K562 (cell line): ENCODE measurements around the gene CDC42EP1. TPM values are rescaled to one million over a fixed set of nuclear protein-coding genes. Genes with fewer than 3 reads are reported as not detected.

Source experiments
- BCL6 ChIP-seq: fragments of 250-450 bp; sonication (Bioruptor Pico); IDR thresholded peaks from 2 replicates; pipeline ENCODE4 v1.4.0; 2020
- BCOR ChIP-seq: fragments of 450-650 bp; IDR thresholded peaks from 2 replicates; pipeline ENCODE4 v1.6.1; 2016
- NCOA2 ChIP-seq, 2 experiments: fragments of 450-650 bp; IDR thresholded peaks; 2 replicates each; pipeline ENCODE4 v1.6.1; 2018; ENCODE audit warnings: mild to moderate bottlenecking in 2 of 2, moderate library complexity in 1 of 2; ENCODE audit not compliant: partially characterized antibody in 2 of 2
- PHTF2 ChIP-seq: fragments of 250-450 bp; sonication (Bioruptor Pico); IDR thresholded peaks from 2 replicates; pipeline ENCODE4 v1.5.0; 2021; ENCODE audit warnings: mild to moderate bottlenecking
- PTBP1 ChIP-seq: fragments of 200-400 bp; formaldehyde crosslinking; IDR thresholded peaks from 2 replicates; pipeline ENCODE4 v1.6.1; 2017; ENCODE audit warnings: low read depth, low read length
- RREB1 ChIP-seq: fragments of 250-450 bp; sonication (Bioruptor Pico); IDR thresholded peaks from 2 replicates; pipeline ENCODE4 v1.4.0; 2020
- SETDB1 ChIP-seq: IDR thresholded peaks from one replicate; pipeline ENCODE4 v1.6.1; 2012; ENCODE audit warnings: low read length, control low read depth, inconsistent platforms
- SP2 ChIP-seq: IDR thresholded peaks from 2 replicates; pipeline ENCODE4 v1.6.1; 2011; ENCODE audit warnings: mild to moderate bottlenecking, low read depth, low read length, moderate library complexity; ENCODE audit not compliant: poor library complexity, severe bottlenecking; ENCODE audit errors: extremely low read depth
- ZBTB40 ChIP-seq, 2 experiments: fragments of 450-650 bp in 1 of 2; sonication (generic) in 1 of 2; formaldehyde crosslinking in 1 of 2; IDR thresholded peaks; 2 replicates each; pipeline versions ENCODE4 v1.7.1 to v1.9.0; 2016 to 2022; ENCODE audit warnings: inconsistent platforms in 1 of 2, mild to moderate bottlenecking in 1 of 2, missing genetic modification reagents in 1 of 2
- ZNF766 ChIP-seq: fragments of 200-800 bp; sonication (Bioruptor generic); conservative IDR thresholded peaks from 2 replicates; pipeline ENCODE4 v1.6.1; 2016; ENCODE audit warnings: missing genetic modification characterization, missing compliant biosample characterization
- polyA plus RNA-seq, 8 experiments: library from polyadenylated mRNA; depleted of rRNA in 4 of 8; stranded (reverse) in 5 of 8; unstranded in 3 of 8; fragments of >200 nt; fragmentation: Nextera tagmentation in 2 of 8; fragmentation: Illumina TruSeq in 1 of 8; extraction: Ambion mirVana in 2 of 8; extraction: Trizol in 1 of 8; gene quantifications; 2 replicates each; pipeline versions ENCODE4 v1.2.1 to v1.2.3, GENCODE V29; 2011 to 2014; ENCODE audit warnings: inconsistent platforms in 1 of 8, missing spikeins in 1 of 8
- total RNA-seq, 7 experiments: library from RNA; depleted of rRNA in 6 of 7; stranded (reverse); fragments of >200 nt in 6 of 7; fragmentation: Illumina TruSeq in 2 of 7; extraction: Trizol in 2 of 7; gene quantifications; 2 replicates each; pipeline versions ENCODE4 v1.2.1 to v1.2.3, GENCODE V29; 2011 to 2021; ENCODE audit warnings: low replicate concordance in 1 of 7
- TF ChIP-seq, protein P1 (sequence below): conservative IDR thresholded peaks from 2 replicates; pipeline ENCODE4 v1.6.1; 2011; ENCODE audit warnings: low read depth, mild to moderate bottlenecking, low read length; ENCODE audit not compliant: control insufficient read depth

CDC42EP1 gene
- total and polyA plus RNA-seq, 9 of the 15 experiments (the other 6 are each of a cell fraction or from before 2014, with no cell fraction given) = 0.67 to 70.2 (median 7.3) TPM

GRCh38 chr22:37552524-37553163, 7.6 kb upstream of the CDC42EP1 start (continued):
- TF ChIP-seq, protein P1, sequence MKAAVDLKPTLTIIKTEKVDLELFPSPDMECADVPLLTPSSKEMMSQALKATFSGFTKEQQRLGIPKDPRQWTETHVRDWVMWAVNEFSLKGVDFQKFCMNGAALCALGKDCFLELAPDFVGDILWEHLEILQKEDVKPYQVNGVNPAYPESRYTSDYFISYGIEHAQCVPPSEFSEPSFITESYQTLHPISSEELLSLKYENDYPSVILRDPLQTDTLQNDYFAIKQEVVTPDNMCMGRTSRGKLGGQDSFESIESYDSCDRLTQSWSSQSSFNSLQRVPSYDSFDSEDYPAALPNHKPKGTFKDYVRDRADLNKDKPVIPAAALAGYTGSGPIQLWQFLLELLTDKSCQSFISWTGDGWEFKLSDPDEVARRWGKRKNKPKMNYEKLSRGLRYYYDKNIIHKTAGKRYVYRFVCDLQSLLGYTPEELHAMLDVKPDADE = peak; percentile 78
- TF ChIP-seq NCOA2 (IDR thresholded peaks at IDR 0.05; ENCODE audit: partially characterized antibody in 2 of 2) (no peak), SP2 (no peak), RREB1 (0 out of 2 replicates have a peak, but pooled peaks have one; percentile 25), PHTF2 (CRISPR knock-in tag) (no peak), BCL6 (CRISPR knock-in tag) (no peak), BCOR (peak; percentile 85), SETDB1 (no peak), ZBTB40 (IDR thresholded peaks at IDR 0.05) (no peak), ZBTB40 (CRISPR knock-in tag; IDR thresholded peaks at IDR 0.05) (no peak), ZNF766 (CRISPR knock-in tag) (peak; percentile 85), PTBP1 (0 out of 2 replicates have a peak, but pooled peaks have one; percentile 20)
